PC-3 (cell line): ENCODE measurements around the gene IGFBPL1.

Source experiments
- EZH2 ChIP-seq: fragments of 300-600 bp; sonication (generic); IDR thresholded peaks from one replicate; pipeline ENCODE4 v1.6.1; 2017; ENCODE audit warnings: antibody characterized with exemption, mild to moderate bottlenecking, low read length; ENCODE audit not compliant: unreplicated experiment
- EZH2phosphoT487 ChIP-seq: fragments of 300-600 bp; sonication (generic); IDR thresholded peaks from 2 replicates; pipeline ENCODE4 v1.6.1; 2018; ENCODE audit warnings: mild to moderate bottlenecking, antibody characterized with exemption, low read length, borderline replicate concordance
- TF ChIP-seq, protein P1 (sequence below): fragments of 300-600 bp; sonication (generic); conservative IDR thresholded peaks from 2 replicates; pipeline ENCODE4 v1.5.1; 2017; ENCODE audit warnings: antibody characterized with exemption, low read depth, mild to moderate bottlenecking, low read length

GRCh38 chr9:38451162-38451561 is 26.9 kb upstream of the IGFBPL1 start:
- TF ChIP-seq, protein P1, sequence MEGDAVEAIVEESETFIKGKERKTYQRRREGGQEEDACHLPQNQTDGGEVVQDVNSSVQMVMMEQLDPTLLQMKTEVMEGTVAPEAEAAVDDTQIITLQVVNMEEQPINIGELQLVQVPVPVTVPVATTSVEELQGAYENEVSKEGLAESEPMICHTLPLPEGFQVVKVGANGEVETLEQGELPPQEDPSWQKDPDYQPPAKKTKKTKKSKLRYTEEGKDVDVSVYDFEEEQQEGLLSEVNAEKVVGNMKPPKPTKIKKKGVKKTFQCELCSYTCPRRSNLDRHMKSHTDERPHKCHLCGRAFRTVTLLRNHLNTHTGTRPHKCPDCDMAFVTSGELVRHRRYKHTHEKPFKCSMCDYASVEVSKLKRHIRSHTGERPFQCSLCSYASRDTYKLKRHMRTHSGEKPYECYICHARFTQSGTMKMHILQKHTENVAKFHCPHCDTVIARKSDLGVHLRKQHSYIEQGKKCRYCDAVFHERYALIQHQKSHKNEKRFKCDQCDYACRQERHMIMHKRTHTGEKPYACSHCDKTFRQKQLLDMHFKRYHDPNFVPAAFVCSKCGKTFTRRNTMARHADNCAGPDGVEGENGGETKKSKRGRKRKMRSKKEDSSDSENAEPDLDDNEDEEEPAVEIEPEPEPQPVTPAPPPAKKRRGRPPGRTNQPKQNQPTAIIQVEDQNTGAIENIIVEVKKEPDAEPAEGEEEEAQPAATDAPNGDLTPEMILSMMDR: no peak
- TF ChIP-seq EZH2 (no peak), EZH2phosphoT487 (no peak)
